Cardiac fibroblast (primary cell): ENCODE data around the gene SHANK3.

Source experiments
- DNase-seq, 2 donors: peaks; one replicate each; pipeline versions ENCODE4 v3.0.0 to v3.0.0-alpha.2; 2010; ENCODE audit warnings: low read depth in 2 of 2
- H3K4me3 ChIP-seq, 2 donors: replicated peaks in 1 of 2; 1 replicate in 1 of 2; 2 replicates in 1 of 2; pipeline ENCODE4 v1.5.1; 2011; ENCODE audit warnings: low read depth in 2 of 2, low read length in 2 of 2, mild to moderate bottlenecking in 2 of 2, moderate library complexity in 1 of 2
- TF ChIP-seq, protein P1 (sequence below): IDR thresholded peaks from one replicate; pipeline ENCODE4 v1.5.1; 2011; ENCODE audit warnings: low read depth, mild to moderate bottlenecking, low read length, inconsistent platforms

Gene SHANK3

DNA sequence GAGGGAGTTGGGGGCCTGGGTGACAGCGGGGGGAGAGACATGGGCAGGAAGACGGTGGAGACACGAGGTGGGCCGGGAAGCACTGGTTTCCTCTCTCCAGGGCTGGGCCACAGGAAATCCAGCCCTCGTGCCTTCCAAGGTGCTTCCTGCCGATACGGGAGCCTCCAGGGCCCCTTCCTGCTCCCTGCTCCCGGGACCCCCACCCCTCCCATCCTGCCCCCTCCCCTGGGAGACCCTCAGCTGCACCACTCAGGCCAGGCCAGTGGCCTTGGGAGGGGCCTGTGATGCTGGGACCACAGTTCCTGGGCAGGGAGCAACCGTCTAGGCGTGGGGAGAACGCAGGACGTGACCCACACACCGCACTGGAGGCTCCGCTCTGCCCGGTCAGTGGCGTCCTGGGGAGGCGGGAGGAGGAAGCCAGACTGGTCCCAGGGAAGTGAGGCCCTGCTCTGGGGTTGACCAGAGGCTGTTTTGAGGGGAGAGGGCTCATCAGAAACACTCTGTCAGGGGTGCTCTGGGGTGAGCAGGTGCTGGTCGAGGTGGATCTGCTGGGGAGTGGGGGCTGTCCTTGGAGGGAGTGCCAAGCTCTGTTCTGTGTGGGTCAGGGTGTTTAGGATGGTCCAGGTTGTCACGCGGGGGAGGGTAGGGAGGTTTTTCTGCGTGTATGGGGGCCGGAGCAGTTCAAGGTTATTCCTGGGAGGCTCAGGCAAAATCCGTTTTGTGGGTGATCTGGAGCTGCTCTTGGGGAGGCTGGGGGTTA is at the start of gene SHANK3:
SHANK3 (plus strand) TSS at position 353 of the 760 bp plus-strand sequence.
- TF ChIP-seq, protein P1, sequence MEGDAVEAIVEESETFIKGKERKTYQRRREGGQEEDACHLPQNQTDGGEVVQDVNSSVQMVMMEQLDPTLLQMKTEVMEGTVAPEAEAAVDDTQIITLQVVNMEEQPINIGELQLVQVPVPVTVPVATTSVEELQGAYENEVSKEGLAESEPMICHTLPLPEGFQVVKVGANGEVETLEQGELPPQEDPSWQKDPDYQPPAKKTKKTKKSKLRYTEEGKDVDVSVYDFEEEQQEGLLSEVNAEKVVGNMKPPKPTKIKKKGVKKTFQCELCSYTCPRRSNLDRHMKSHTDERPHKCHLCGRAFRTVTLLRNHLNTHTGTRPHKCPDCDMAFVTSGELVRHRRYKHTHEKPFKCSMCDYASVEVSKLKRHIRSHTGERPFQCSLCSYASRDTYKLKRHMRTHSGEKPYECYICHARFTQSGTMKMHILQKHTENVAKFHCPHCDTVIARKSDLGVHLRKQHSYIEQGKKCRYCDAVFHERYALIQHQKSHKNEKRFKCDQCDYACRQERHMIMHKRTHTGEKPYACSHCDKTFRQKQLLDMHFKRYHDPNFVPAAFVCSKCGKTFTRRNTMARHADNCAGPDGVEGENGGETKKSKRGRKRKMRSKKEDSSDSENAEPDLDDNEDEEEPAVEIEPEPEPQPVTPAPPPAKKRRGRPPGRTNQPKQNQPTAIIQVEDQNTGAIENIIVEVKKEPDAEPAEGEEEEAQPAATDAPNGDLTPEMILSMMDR, result no peak
- DNase-seq, result peak in 1 of 2 donors; percentile 38
- peak within 1 kb of the TSS; percentile 28 to 33 for H3K4me3 ChIP-seq

DNA sequence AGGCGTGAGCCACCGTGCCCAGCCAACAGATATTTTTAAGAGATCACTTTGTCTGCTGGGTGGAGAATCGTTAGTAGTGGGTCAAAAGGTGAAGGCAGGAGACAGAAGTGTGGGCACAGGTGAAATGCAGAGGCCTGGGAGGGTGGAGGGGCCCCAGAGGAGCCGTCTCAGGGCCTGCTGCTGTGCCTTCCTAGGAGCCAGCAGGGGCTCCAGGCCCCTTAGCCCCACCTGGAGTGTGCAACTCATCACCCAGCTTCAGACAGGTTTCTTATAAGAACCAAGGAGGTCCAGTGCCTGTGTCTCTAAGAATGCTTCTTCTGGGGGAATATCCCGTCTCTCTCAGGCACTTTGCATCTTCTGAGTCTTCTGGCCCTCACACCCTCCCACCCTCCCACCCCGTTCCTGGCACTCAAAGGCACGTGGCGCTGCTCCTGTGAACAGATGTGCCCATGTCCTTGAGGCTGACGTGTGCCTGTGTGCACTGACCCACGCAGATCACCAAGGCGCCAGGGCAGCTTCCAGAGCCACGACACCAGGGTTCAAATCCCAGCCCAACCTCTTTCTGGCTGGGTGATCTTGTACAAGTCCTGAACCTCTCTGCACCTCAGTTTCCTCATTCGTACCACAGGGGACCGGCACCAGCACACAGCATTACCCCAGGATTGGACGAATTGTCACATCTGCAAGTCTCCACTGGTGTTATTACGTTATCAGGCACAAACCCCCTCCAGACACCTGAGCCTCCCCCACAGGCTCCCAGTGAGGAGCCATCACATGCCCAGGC is 48.1 kb upstream of the SHANK3 start:
- TF ChIP-seq, protein P1, result no peak
- no peak for DNase-seq
- no peak overlapping the region for H3K4me3 ChIP-seq

DNA sequence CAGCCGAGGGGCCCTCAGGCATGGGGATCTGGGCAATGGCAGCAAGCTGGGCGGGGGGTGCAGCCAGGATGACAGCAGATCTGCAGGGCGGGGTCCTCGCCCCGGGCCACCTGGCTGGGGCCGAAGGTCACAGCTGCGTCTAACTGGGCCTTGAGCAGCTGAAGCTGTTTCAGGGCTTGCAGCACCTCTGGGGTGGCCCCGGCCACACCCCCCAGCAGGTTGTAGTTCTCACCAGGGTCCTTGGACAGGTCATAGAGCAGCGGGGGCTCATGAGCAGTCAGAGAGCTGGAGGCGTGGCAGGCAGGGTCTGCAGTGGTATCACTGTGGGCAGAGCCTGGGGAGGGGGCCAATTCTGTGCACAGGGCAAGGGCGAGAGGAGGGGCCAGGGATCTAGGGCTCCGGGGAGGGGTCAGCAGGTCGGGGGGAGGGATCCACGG is 47.5 kb upstream of the SHANK3 start:
- TF ChIP-seq, protein P1, result no peak
- DNase-seq, result no peak
- no peak overlapping the region for H3K4me3 ChIP-seq

DNA sequence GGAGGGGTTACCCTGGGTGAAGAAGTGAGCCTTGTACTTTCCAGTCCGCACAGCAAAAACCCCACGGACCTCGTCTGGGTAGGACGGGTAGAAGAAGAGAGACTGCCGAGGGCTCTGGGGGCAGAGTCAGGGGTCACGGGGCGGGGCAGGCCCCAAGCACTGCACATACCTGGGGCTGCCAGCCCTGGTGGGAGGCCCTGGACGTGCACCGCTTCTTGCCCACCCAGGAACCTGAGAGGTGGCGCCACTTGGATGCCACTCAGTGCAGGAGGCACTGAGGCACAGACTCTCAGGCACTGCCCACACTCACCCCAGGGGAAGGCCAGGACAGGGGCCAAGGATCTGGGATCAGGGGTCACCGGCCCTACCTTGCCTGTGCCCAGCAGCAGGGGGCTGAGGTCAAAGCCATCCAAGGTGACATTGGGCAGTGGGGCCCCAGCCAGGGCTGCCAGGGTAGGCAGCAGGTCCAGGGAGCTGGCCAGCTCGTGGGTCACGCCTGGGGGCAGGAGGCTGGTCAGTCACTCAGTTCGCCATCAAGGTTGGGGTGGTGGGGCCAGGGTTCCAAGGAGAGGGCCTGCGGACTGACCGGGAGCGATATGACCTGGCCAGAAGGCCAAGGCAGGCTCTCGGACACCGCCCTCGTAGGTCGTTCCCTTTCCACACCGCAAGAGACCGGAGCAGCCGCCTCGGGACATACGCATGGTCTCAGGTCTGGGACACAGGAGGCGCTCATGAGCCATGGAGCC is 46.9 kb upstream of the SHANK3 start:
- H3K4me3 ChIP-seq, result no peak overlapping the region
- TF ChIP-seq, protein P1, result no peak
- DNase-seq, result no peak

DNA sequence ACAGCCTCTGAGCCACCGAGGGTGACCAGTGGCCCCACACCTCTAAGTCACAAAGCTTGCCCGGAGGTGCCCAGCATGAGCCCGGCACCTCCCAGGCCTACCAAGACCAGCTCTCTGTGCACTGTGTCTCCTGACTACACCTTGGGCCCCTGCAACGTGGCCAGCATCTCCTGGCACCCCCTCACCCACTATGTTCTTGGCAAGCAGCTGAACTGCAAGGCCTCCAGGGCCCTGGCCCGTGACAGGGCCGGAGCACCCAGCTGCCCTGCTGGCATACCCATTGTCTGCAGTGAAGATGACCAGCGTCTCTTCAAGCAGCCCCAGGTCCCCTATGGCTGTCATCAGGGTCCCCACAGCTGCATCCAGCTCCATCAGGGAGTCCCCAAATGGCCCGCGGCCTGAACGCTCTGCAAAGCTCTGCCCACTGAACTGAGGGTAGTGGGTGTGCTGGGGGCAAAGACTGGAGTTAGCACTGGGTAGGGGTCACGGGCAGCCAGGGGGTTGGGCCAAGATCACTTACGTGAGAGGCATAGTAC is 46.2 kb upstream of the SHANK3 start:
- TF ChIP-seq, protein P1, result no peak
- no peak overlapping the region for H3K4me3 ChIP-seq
- DNase-seq, result no peak

DNA sequence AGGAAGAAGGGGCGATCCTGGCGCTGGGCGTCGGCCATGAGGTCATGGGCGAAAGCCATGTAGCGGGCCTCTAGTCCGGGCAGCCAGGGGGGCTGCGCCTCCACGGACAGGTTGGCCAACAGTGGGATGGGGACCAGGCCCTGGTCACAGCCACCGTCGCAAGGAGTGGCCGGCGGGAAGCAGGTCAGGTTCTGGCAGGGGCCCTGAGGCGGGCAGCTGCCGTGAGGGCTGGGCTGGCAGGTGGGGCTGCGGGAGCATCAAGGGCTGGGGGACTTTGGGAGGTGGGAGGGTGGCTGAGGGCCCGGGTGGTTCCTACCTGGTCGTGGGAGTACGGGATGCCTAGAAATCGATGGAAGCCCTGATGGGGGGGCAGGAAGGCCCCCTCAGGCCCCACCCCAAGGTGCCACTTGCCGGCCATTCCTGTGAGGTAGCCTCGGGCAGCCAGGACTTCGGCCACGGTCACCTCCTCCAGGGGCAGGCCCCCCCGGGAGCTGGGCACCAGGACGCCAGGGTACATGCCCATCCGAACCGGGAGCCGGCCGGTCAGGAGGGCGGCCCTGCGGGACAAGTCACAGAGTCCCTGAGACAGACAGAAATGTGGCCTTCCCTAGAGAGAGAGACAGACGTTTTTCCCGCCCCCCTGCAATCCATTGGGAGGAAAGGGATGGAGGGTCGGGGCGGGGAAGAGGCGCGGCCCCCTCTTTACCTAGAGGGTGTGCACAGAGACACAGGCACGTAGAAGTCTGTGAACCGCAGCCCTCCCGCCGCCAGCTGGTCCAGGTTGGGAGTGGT is 45.6 kb upstream of the SHANK3 start:
- TF ChIP-seq, protein P1, result no peak
- H3K4me3 ChIP-seq, result peak overlapping the region; percentile 67 to 84
- DNase-seq, result no peak
